Putamen (tissue), 1 donor: Measurements from ENCODE around the gene DLEC1.

ENCODE experiments used
- DNase-seq: peaks from one replicate; pipeline ENCODE4 v3.0.0-alpha.2; 2016; ENCODE audit warnings: low spot score

DLEC1 gene

DNA sequence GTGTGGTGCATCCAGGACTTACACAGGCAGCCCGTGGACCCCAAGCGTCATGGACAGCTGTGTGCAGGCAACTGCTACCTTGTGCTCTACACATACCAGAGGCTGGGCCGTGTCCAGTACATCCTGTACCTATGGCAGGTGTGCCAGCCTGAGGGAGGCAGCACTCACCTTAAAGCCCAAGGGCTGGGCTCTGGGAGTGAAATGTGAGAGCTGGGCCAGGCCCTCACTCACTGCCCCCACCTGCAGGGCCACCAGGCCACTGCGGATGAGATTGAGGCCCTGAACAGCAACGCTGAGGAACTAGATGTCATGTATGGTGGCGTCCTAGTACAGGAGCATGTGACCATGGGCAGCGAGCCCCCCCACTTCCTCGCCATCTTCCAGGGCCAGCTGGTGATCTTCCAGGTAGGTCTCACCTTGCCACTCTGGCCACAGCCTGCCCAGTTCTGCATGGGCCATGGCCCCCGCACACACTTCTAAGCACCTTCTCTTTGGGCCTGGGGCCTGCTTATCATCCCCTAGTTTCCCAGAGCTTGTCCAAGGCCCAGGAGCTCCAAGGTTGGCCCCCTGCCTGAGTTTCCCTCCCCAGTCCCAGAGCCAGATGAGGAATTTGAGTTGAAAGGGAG lies 37.4 kb upstream of the DLEC1 start:
- DNase-seq: no peak

- no peak for DNase-seq
These were observed 36.6 kb upstream of the DLEC1 start for GRCh38 chr3:38002291-38002876.

DNA sequence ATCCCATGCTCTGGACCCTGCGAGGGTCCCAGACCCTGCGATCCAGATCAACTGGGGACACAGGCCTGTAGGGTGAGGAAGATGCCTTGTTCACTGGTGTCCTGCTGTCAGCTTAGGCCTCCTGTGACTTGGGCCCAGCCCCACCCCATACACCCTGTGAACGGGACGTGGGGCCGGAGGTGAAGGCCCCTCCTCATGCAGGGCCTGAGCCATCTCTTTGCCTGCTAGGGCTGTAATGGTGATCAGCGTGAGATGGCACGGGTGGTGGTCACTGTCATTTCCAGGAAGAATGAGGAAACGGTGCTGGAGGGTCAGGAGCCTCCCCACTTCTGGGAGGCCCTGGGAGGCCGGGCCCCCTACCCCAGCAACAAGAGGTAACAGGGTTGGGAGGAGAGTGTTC lies 36.1 kb upstream of the DLEC1 start:
- DNase-seq: no peak

- DNase-seq: peak; percentile 74
These were observed 35.6 kb upstream of the DLEC1 start for GRCh38 chr3:38003371-38003816.

DNA sequence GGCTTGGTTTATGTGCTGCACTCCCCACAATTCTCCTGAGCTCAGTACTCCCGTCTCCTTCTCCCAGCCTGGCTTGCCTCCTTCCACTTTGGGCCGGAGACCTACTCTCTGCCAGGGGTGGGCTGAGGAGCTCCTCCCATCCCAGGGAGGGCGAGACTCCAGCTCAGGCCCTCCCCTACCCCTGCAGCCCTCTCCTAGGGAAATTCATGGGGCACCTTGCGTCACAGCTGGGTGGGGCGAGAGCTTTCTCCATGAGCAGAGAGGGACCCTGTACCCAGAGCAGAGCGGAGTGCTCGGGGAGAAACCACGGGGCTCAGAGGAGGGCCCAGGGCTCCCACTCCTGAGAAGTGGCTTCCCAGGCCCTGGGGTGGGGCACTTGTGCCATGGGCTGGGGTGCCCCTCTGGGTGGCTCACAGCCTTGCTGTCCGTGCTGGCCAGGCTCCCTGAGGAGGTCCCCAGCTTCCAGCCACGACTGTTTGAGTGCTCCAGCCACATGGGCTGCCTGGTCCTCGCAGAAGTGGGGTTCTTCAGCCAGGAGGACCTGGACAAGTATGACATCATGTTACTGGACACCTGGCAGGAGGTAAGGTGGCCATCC lies 35.1 kb upstream of the DLEC1 start:
- DNase-seq: no peak

GRCh38 chr3:38004415-38005075 lies 34.5 kb upstream of the DLEC1 start:
- peak; percentile 80 for DNase-seq

- DNase-seq: peak; percentile 96
These were observed 33.7 kb upstream of the DLEC1 start for GRCh38 chr3:38005076-38006020.

DNA sequence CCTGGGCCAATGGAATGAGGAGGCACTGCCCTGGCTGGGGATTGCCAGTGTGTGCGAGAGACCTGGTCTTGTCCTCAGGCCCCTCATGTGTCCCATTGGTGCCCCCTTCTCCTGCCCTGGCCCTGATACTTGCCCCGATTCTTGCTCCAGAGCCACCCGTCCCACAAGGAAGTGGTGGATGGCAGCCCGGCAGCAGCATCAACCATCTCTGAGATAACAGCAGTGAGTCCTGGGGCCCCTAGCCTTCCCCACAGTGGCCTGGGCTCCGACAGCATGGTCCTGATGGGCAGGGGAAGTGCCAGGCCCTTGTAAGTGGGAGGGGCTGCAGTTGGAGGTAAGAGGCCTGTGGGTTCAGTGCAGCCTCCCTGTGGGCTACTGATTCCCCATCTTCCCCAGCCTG lies 33.0 kb upstream of the DLEC1 start:
- DNase-seq: no peak

DNA sequence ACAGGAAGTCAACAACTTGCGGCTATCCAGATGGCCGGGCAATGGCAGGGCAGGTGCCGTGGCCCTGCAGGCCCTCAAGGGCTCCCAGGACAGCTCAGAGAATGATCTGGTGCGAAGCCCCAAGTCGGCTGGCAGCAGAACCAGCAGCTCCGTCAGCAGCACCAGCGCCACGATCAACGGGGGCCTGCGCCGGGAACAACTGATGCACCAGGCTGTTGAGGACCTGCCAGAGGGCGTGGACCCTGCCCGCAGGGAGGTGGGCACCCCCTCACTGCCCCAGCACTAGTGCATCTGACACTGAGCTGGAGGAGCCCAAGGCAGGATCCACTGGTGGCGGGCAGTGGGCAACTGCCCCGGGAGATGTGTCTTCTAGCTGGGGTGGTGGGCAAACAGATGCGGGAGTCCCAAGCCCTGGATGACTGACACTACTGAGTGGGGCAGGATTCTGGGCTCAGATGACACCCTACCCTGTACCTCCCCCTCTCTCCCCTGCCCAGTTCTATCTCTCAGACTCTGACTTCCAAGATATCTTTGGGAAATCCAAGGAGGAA lies 32.5 kb upstream of the DLEC1 start:
- no peak for DNase-seq

DNA sequence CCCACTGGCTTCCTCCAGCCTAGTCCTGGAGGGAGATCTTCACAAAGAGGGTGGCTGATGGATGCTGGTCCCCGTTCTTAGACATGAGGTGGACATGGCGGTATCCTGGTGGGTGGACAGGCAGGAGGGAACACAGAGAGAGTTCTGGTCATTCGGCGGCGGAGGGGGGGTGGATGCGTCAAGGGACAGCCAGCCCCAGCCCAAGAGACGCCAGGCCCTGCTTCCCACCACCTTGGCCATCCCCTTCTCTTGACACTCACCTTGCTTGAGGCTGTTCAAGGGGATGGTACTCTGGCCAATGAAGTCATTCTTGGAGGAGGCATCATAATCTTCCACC lies 31.3 kb upstream of the DLEC1 start:
- DNase-seq: no peak

DNA sequence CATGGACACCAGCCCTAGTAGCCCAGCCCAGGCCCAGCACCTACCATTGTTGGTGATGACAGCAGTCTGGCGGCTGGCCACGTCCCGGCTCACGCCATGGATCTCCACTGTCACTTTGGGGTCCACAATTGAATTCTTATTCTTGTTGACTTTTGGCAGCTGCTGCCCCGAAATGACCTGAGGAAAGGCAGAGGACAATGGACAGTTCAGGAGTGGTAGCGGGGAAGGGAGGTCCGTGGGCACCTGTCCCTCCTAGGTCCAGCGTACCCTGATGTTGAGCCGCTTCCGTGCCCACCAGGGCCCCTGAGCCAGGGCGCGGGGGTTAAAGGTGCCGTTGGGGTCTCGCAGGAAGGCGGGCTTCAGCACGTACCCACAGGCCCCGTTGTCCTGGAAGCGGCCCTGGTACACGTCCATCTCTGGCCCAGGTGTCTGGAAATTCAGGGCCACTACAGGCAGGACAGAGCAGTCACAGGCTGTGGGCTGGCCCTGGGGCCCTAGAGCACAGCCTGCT lies 30.8 kb upstream of the DLEC1 start:
- no peak for DNase-seq

DNA sequence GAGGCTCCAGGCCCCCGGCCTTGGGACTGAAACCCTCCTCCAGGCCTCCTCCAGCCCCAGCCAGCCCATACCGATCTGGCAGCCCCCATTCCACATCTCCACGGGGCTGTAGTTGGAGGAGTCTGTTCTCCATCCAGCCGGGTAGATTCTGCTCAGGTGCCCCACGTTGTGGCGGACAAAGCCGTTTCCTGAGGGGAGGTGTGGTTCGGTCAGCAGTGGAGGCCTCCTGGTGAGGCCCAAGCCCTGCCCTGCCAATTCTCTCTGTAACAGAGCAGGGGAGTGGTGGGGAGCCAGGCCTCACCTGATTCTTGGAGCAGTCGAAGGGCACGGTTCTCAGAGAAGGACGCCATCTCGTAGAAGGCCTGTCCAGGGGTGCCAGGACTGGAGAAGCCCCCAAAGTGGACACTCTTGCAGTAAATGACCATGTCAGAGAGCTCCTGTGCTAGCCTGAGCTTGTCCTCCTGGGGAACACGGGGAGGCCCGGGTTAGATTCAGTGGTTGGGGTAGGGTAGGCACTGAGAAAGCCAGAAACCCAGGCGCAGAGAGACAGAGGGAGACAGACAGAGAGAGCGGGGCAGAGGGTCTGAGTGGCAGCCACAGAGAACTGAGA lies 29.9 kb upstream of the DLEC1 start:
- DNase-seq: no peak

- DNase-seq: no peak
These were observed 29.0 kb upstream of the DLEC1 start for GRCh38 chr3:38009807-38010591.

GRCh38 chr3:38011111-38011510 lies 27.9 kb upstream of the DLEC1 start:
- no peak for DNase-seq

- DNase-seq: no peak
These were observed 23.5 kb upstream of the DLEC1 start for GRCh38 chr3:38015485-38015884.

- no peak for DNase-seq
These were observed 23.0 kb upstream of the DLEC1 start for GRCh38 chr3:38015984-38016383.

- DNase-seq: no peak
These were observed 22.6 kb upstream of the DLEC1 start for GRCh38 chr3:38016410-38016809.

DNA sequence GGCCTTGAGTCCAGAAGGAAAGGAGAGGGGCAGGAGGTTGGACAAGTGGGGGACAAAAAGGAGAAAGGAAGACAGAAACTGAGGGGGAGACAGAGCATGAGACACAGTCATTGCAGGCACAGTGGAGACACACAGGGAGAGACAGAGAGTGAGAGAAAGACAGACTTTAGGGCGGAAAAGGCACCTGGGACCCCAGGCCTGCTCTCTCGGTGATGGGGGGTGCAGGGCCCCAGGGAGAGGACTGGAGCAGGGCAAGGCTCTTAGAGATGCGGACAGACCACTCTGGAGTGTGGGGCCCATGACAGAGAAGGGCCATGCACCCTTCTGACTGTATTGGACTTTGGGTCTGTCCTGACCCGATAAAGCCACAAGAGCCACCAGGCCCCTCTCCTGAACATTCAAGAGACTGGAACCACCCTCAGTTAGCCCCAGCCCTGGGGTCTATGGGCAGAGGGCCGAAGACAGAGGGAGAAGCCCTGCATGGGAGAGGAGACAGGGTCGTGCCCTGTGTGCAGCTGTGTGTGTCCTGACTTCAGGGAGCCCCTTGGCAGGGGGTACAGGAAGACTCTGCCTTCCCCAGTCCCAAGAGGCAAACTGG lies 22.1 kb upstream of the DLEC1 start:
- DNase-seq: no peak

DNA sequence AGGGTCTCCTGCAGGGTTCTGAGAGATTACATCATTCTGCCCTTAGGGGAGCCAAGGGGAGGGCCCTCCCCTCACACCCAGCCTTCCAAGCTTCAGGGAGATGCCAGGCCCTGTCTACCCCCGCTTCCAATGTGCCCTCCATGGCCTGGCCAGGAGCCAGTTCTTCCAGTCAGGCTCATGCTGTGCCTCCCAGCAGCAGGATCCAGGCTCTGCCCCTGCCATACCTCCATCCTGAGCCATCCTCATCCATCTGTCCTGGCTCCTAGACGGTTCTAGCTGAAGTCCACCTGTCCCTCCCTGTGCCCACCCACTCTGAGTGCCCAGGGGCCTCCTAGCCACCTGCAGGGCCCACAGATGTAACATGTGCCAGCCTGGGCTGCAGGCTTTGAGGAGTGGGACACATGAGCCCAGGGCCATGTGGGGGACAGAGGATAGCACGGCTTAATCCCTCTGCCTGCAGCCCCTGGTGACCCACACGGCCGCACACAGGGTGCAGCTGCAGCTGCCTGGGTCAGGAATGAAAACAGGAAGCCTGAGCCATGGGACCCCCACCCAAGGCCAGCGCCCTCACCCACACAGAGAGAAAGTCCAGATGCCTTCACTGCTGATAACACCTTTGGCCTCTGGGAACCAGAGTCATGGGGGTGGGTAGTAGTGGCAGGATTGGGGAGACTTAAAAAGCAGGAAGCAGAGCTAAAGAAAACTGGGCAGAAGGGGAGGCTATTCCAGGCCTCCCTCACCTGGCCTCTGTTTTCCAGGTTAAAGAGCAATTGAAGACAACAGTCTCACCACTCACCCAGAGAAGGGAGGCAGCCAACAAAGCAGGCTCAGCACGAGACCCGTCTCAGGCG lies 21.3 kb upstream of the DLEC1 start:
- DNase-seq: no peak
